T follicular helper cell (primary cell): ENCODE measurements around the gene SAE1.
A peak's percentile ranks its signal among the peaks of the same experiment; 100 is the strongest.

Source experiments
- DNase-seq: peaks from one replicate; pipeline ENCODE4 v3.0.0-alpha.2; 2020; ENCODE audit warnings: low read depth

Gene SAE1

DNA sequence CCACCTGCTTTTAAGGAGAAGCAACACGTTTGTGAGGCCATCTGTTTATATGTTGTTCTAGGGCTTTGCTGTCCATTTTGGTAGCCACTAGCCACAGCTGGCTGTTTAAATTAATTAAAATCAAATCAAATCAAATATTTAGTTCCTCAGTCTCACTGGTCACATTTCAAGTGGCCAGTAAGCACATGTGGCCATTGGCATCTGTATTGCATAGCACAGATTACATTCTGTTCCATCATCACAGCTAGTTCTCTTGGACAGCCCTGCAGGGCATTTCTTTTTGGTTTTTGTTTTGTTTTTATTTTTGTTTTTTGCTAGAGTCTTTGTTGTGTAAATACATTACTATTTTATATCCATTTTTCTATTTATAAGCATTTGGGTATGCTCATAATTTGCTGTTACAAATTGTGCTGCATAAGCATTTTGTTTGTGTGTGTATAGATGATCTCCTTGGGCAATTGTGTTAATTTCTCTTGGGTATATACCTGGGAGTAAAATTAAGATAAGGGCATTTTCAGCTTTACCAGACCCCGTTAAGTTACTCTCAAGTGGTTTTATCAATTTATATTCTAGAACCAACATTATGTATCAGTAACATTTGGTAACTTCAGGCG is 31.3 kb downstream of the SAE1 start:
- no peak for DNase-seq

GRCh38 chr19:47168065-47168464 is 37.4 kb downstream of the SAE1 start:
- DNase-seq: no peak

- no peak for DNase-seq
These were observed 42.2 kb downstream of the SAE1 start for GRCh38 chr19:47172666-47173455.

DNA sequence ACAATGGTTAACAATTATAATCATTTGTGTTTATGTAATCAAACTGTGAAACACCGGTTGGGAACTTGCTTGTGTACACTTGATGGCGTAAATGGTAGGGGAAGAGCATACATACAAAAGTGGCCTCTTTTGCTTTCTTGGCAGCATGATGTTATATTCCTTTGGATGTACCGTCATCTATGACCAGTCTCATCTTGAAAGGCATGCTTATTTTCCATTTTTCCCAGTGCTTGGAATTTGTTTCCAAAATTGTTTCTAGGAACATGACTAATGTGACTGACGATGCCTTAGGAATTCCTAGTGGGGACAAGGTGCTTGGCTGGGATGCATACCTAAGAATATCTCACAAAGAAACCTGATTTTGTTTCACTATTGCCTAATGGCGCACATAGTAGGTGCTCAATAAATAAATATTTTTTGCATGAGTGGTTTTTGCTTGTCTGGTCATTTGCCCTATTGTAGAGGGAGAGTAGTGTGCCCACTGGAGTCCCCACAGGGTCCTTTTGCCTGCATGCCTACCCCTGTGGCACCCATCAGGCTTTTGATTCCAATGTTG is 45.5 kb downstream of the SAE1 start:
- DNase-seq: no peak

DNA sequence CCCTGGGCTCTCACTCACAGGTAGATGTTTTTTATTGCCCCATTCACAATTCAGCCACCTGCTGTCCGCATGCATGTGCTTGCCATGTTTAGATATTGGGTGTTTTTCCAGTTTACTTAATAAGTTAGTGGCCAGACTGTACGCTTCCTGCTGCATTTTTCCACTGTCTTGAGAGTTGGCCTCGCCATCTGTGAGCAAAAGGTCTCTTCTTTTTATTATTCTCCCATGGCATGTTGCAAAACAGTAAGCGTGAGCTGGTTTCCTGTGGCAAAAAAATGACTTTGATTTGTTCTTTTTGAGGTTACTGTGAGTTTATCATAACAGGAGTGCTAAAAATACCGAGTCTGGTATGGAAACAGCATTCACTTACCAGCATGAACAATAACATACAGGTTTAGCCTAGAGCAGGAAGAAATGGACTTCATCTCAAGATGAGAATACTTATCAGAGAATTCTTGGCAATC is 46.0 kb downstream of the SAE1 start:
- no peak for DNase-seq

GRCh38 chr19:47179653-47180310 is 49.1 kb downstream of the SAE1 start:
- DNase-seq: no peak

- no peak for DNase-seq
These were observed 53.0 kb downstream of the SAE1 start for GRCh38 chr19:47183601-47184000.

DNA sequence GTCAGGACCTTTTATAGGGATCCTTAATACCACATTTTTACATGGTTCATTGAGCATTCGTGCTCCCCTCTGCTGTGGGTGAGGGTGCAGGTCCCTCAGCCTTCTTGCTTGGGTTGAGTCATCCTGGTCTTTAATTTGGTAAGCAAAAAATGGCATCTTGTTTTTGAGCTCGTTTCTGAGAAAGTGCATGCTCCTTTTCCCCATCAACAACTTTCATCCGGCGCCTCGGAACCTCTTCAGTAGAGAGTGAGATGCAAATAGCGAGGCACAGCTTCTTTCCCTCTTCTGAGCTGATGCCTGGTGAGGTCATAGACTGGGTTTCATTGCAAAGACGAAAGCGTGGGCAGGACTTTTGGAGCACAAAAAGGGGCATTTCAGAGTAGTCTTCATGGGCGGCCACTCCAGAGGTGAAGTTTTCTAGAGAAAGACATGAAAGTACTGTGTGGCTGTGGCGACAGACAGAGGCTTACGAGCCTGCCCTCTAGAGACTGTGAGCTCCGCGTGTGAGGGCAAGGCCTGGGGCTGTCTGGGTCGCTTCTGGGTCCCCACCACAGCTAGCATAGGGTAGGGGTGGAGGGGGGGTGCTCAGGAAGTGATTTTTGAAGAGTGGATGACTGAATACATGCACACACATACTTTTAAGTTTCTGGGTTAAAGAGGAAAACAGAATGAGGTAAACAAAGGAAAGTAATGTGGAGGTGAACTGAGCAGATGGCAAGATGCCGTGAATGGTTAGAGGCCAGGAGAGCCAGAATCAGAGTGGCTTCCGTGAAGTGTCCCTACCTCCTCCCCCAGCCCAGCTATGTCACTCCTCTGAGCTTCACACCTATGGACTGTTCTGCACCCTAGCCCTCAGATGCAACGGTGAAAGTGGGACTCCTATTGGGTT is 56.1 kb downstream of the SAE1 start:
- peak; percentile 59 for DNase-seq

GRCh38 chr19:47187335-47187655 is 56.7 kb downstream of the SAE1 start:
- DNase-seq: no peak

DNA sequence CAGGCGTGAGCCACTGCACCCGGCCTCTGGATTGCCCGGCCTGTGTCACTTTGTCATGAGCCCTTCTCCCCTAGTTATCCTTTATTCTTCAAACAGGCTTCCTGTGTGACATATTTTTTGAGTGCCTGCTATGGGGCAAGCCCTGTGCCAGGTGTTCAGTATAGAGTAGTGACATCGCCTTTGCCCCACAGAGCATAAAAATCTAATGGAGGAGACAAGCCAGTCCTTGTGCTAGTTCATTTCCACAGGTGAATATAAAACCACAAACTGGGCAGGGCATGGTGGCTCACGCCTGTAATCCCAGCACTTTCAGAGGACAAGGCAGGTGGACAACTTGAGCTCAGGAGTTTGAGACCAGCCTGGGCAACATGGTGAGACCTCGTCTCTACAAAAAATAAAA is 57.2 kb downstream of the SAE1 start:
- DNase-seq: no peak

- DNase-seq: no peak
These were observed 57.9 kb downstream of the SAE1 start for GRCh38 chr19:47188507-47189033.

GRCh38 chr19:47190167-47190727 is 59.6 kb downstream of the SAE1 start:
- peak; percentile 44 for DNase-seq

DNA sequence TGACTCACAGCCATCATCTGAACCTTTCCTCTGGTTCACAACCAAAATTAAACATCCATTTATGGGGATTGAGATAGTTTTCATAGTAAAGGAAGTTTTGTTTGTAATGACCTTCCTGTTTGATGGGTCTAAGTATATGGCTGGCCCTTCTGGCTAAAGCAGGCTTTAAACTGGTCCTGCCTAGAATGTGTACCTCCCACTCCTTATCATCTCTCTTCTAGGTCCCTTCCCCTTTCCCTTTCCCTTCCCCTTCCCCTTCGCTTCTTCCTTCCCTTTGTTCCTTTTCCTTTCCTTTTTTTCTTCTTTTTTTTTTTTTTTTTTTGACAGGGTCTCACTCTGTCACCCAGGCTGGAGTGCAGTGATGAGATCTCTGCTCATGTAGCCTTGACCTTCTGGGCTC is 64.8 kb downstream of the SAE1 start:
- no peak for DNase-seq

DNA sequence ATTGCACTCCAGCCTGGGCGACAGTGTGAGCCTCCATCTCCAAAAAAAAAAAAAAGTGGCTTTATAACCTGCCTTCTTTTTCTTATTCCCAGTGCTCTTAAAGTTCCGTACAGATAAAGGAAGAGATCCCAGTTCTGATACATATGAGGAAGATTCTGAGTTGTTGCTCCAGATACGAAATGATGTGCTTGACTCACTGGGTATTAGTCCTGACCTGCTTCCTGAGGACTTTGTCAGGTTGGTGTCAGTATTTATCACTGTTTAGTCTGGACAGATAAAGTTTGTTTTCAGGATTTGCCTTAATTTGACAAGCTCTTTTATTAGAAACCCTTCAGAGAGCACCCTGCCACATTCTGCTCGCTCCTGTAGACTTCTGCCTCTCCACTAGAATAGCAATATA is 66.5 kb downstream of the SAE1 start:
- DNase-seq: no peak

GRCh38 chr19:47200530-47200929 is 69.9 kb downstream of the SAE1 start:
- DNase-seq: no peak

- no peak for DNase-seq
These were observed 72.6 kb downstream of the SAE1 start for GRCh38 chr19:47203254-47203653.

DNA sequence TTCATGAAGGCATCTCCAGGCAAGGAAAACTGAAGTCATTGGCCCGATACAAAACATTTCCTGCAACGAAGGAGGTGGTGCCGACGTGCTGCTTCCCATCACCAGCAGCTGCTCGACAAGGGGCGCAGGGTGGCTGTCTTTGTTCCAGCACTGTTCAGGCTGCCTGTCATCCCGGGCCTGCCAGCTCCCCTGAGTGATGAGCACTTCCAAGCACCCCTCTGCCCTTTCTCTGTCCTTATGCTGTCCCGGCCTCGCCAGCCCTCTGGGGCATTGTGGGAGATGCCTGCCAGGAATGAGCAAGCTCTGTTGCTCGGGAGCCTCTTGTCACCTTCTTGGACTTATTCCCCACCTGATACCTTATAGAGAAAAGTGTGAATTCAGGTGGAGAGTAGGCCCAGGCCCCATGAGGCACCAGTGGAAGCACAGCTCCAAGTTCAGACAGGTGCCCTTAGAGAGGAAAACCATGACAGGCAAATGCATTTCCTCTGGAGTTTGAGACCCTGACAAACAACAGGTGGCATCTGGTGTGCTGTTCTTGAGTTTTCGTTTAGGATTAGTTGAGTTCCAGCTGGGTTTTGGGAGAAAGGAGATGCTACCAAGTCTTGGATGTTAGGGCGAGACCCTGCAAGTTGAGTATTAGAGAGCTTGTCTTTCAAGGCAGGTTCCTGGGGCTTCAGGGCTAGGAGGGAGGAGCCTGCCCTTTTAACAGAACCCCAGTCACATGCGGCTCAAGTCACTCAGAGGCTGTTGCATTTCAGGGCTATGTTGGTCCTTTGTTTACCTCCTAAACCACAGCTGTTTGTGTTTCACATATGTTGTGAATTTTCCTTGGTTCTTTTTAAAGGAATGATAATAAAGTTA is 78.9 kb downstream of the SAE1 start:
- no peak for DNase-seq

DNA sequence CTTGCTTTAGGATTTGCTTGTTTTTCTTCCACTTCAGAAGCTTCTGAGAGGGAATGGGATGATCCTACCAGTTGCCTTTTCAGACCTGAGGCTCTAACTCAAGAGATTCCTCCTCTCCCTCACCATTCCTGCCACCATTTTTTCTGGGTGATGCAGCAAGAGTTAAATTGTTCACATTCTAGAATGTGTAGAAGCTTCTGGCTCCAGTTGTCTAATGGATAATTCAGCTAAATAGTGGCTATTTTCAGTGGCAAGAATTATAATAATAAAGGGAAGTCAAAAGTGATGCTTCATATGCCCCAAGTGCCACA is 79.5 kb downstream of the SAE1 start:
- no peak for DNase-seq

DNA sequence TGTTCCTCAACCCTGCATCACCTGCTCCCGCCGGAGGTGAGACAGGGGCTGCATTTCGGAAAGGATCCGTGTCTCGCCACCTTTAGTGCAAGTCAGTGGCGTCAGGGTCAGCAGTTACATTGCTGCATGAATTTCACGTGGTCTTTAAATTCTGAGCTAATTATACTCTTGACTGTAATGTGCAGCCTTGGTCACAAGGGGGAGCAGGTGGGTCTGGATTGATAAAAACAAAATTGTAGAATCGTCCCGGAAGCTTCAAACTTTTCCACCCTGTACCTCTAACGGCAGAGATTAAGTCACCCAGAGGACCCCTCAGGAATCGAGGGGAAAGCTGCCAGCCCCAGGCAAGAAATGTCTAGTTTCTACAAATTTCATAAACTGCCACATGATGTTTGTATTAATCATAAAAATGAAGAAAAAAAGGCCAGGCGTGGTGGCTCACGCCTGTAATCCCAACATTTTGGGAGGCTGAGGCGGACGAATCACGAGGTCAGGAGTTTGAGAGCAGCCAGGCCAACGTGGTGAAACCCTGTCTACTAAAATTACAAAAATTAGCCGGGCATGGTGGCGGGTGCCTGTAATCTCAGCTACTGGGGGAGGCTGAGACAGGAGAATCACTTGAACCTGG is 80.2 kb downstream of the SAE1 start:
- peak; percentile 69 for DNase-seq

DNA sequence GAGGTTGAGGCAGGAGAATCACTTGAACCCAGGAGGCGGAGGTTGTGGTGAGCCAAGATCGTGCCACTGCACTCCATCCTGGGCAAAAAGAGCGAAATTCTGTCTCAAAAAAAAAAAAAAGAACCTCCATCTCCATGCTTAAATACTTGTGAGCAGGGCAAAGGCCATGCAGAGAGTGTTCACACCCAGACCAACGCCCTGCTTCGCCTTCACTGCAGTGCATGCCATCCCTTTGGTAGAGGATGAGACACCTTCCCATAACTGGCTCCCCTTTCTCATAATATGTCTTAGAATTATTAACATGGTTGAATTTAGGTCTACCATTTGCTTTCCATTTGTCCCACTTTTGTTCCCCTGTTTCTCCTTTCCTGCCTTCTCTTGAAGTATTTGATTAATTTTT is 84.9 kb downstream of the SAE1 start:
- DNase-seq: no peak
